ENCODE measurements around the gene GLIS1. TPM values are rescaled to one million over a fixed set of nuclear protein-coding genes. Genes with fewer than 3 reads are reported as not detected.

The GLIS1 gene
- total RNA-seq, 1 experiment from 2014 or later = 0.24 TPM

DNA sequence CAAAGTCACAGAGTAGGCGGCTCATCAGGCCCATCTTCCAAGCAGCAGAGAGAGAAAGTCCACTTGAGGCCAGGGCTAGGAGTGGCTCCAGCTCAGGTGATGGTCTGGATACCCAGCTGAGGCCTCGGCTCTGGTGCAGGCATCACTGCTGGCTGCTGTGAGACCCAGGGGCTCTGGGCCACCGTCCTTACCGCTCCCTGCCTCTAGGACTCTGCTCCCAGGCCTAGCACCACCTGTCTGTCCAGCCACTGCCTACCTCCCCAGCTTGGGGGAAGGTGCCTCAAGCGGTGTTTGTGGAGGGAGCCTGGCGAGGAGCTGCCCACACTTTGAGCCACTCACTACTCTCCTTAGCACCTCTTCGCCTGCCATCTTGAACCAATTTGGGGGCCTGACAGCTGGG, 221.9 kb downstream of the GLIS1 start (continued):
- TF ChIP-seq, protein P1, sequence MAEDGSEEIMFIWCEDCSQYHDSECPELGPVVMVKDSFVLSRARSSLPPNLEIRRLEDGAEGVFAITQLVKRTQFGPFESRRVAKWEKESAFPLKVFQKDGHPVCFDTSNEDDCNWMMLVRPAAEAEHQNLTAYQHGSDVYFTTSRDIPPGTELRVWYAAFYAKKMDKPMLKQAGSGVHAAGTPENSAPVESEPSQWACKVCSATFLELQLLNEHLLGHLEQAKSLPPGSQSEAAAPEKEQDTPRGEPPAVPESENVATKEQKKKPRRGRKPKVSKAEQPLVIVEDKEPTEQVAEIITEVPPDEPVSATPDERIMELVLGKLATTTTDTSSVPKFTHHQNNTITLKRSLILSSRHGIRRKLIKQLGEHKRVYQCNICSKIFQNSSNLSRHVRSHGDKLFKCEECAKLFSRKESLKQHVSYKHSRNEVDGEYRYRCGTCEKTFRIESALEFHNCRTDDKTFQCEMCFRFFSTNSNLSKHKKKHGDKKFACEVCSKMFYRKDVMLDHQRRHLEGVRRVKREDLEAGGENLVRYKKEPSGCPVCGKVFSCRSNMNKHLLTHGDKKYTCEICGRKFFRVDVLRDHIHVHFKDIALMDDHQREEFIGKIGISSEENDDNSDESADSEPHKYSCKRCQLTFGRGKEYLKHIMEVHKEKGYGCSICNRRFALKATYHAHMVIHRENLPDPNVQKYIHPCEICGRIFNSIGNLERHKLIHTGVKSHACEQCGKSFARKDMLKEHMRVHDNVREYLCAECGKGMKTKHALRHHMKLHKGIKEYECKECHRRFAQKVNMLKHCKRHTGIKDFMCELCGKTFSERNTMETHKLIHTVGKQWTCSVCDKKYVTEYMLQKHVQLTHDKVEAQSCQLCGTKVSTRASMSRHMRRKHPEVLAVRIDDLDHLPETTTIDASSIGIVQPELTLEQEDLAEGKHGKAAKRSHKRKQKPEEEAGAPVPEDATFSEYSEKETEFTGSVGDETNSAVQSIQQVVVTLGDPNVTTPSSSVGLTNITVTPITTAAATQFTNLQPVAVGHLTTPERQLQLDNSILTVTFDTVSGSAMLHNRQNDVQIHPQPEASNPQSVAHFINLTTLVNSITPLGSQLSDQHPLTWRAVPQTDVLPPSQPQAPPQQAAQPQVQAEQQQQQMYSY (CRISPR knock-in tag; IDR thresholded peaks at IDR 0.05) = no peak
- TF ChIP-seq NFE2L1 (CRISPR knock-in tag; IDR thresholded peaks at IDR 0.05) (no peak), TCF7 (CRISPR knock-in tag; IDR thresholded peaks at IDR 0.05; ENCODE audit: low read depth) (no peak), PRRX2 (CRISPR knock-in tag; IDR thresholded peaks at IDR 0.05) (no peak), MXD4 (CRISPR knock-in tag; IDR thresholded peaks at IDR 0.05; ENCODE audit: borderline replicate concordance) (no peak), JUN (CRISPR knock-in tag; IDR thresholded peaks at IDR 0.05) (no peak), ZNF396 (CRISPR knock-in tag; IDR thresholded peaks at IDR 0.05; ENCODE audit: borderline replicate concordance) (no peak), SP1 (CRISPR knock-in tag; conservative IDR thresholded peaks at IDR 0.05) (no peak), ZNF671 (CRISPR knock-in tag; IDR thresholded peaks at IDR 0.05) (no peak)
- TF ChIP-seq, protein P2, sequence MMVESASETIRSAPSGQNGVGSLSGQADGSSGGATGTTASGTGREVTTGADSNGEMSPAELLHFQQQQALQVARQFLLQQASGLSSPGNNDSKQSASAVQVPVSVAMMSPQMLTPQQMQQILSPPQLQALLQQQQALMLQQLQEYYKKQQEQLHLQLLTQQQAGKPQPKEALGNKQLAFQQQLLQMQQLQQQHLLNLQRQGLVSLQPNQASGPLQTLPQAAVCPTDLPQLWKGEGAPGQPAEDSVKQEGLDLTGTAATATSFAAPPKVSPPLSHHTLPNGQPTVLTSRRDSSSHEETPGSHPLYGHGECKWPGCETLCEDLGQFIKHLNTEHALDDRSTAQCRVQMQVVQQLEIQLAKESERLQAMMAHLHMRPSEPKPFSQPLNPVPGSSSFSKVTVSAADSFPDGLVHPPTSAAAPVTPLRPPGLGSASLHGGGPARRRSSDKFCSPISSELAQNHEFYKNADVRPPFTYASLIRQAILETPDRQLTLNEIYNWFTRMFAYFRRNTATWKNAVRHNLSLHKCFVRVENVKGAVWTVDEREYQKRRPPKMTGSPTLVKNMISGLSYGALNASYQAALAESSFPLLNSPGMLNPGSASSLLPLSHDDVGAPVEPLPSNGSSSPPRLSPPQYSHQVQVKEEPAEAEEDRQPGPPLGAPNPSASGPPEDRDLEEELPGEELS (CRISPR knock-in tag; IDR thresholded peaks at IDR 0.05) = no peak
- TF ChIP-seq, protein P3, sequence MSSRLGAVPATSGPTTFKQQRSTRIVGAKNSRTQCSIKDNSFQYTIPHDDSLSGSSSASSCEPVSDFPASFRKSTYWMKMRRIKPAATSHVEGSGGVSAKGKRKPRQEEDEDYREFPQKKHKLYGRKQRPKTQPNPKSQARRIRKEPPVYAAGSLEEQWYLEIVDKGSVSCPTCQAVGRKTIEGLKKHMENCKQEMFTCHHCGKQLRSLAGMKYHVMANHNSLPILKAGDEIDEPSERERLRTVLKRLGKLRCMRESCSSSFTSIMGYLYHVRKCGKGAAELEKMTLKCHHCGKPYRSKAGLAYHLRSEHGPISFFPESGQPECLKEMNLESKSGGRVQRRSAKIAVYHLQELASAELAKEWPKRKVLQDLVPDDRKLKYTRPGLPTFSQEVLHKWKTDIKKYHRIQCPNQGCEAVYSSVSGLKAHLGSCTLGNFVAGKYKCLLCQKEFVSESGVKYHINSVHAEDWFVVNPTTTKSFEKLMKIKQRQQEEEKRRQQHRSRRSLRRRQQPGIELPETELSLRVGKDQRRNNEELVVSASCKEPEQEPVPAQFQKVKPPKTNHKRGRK (CRISPR knock-in tag; IDR thresholded peaks at IDR 0.05; ENCODE audit: borderline replicate concordance) = no peak
- TF ChIP-seq, protein P4, sequence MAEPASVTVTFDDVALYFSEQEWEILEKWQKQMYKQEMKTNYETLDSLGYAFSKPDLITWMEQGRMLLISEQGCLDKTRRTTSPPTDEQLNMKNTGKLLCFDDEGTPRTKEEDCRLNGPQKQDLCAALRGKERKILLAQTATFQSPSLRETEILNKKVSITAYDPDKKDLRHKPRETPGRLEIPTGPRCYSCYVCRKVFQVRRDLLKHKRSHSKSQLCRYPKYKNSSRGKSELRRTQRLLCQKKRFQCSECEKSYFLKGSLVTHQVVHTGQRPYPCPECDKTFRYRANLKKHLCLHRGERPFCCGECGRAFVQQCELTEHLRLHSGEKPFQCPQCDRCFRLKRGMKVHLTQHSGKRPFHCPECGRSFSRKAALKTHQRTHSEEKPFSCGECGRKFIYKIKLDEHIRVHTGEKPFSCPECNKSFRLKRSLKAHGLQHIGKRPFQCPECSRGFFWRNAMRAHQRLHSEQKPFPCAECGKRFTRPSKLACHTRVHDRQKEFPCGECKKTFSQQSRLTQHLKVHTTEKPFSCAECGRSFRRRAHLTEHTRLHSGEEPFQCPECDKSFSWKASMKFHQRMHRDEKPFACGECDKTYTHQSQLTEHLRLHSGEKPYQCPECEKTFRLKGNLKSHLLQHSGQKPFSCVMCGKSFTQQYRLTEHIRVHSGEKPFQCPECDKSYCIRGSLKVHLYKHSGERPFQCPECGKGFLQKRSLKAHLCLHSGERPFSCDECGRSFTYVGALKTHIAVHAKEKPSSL (CRISPR knock-in tag; conservative IDR thresholded peaks at IDR 0.05) = no peak
- TF ChIP-seq, protein P5, sequence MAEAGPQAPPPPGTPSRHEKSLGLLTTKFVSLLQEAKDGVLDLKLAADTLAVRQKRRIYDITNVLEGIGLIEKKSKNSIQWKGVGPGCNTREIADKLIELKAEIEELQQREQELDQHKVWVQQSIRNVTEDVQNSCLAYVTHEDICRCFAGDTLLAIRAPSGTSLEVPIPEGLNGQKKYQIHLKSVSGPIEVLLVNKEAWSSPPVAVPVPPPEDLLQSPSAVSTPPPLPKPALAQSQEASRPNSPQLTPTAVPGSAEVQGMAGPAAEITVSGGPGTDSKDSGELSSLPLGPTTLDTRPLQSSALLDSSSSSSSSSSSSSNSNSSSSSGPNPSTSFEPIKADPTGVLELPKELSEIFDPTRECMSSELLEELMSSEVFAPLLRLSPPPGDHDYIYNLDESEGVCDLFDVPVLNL (CRISPR knock-in tag; IDR thresholded peaks at IDR 0.05; ENCODE audit: borderline replicate concordance, low read depth) = no peak

DNA sequence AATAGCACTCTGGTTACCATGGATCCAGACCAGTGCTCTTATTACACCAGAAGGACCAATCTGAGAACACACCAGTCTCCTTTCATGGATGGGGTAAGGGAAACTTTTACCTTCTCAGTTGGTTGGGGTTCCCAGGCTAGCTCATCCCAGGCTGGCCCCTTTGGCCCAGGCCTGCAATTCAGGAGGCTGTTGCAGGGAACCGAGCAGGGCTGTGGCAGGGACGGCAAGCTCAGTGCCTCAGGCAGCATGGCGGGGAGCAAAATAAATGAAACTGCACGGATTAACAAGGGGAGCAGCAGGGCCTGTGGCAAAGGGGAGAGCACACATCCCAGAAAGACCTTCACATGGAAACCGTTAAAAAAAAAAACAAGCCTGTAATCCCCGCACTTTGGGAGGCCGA, 222.8 kb downstream of the GLIS1 start:
- Mint-ChIP-seq H3K27ac (no peak overlapping the region), H3K36me3 (no peaks in the 10 kb centered on the region), H3K4me3 (no peak overlapping the region), H3K9me3 (no peaks in the 10 kb centered on the region), H3K4me1 (peaks cover 12% of the 10 kb centered on the region; the same call in 1 of the 2 replicates), H3K27me3 (ENCODE audit: low read depth) (no peaks in the 10 kb centered on the region)
- ATAC-seq (no peak), DNase-seq (ENCODE audit: low spot score) (no peak)
- ChIA-PET POLR2A (no interaction called here), CTCF (no interaction called here)
- TF ChIP-seq, protein P6, sequence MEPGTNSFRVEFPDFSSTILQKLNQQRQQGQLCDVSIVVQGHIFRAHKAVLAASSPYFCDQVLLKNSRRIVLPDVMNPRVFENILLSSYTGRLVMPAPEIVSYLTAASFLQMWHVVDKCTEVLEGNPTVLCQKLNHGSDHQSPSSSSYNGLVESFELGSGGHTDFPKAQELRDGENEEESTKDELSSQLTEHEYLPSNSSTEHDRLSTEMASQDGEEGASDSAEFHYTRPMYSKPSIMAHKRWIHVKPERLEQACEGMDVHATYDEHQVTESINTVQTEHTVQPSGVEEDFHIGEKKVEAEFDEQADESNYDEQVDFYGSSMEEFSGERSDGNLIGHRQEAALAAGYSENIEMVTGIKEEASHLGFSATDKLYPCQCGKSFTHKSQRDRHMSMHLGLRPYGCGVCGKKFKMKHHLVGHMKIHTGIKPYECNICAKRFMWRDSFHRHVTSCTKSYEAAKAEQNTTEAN (CRISPR knock-in tag; IDR thresholded peaks at IDR 0.05) = no peak
- TF ChIP-seq, protein P7, sequence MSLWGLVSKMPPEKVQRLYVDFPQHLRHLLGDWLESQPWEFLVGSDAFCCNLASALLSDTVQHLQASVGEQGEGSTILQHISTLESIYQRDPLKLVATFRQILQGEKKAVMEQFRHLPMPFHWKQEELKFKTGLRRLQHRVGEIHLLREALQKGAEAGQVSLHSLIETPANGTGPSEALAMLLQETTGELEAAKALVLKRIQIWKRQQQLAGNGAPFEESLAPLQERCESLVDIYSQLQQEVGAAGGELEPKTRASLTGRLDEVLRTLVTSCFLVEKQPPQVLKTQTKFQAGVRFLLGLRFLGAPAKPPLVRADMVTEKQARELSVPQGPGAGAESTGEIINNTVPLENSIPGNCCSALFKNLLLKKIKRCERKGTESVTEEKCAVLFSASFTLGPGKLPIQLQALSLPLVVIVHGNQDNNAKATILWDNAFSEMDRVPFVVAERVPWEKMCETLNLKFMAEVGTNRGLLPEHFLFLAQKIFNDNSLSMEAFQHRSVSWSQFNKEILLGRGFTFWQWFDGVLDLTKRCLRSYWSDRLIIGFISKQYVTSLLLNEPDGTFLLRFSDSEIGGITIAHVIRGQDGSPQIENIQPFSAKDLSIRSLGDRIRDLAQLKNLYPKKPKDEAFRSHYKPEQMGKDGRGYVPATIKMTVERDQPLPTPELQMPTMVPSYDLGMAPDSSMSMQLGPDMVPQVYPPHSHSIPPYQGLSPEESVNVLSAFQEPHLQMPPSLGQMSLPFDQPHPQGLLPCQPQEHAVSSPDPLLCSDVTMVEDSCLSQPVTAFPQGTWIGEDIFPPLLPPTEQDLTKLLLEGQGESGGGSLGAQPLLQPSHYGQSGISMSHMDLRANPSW (CRISPR knock-in tag; conservative IDR thresholded peaks at IDR 0.05; ENCODE audit: low read depth) = no peak
- no peak for TF ChIP-seq NR1H2 (CRISPR knock-in tag; IDR thresholded peaks at IDR 0.05)
- TF ChIP-seq, protein P8, sequence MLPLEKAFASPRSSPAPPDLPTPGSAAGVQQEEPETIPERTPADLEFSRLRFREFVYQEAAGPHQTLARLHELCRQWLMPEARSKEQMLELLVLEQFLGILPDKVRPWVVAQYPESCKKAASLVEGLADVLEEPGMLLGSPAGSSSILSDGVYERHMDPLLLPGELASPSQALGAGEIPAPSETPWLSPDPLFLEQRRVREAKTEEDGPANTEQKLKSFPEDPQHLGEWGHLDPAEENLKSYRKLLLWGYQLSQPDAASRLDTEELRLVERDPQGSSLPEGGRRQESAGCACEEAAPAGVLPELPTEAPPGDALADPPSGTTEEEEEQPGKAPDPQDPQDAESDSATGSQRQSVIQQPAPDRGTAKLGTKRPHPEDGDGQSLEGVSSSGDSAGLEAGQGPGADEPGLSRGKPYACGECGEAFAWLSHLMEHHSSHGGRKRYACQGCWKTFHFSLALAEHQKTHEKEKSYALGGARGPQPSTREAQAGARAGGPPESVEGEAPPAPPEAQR (CRISPR knock-in tag; IDR thresholded peaks at IDR 0.05) = no peak
- TF ChIP-seq OVOL2 (CRISPR knock-in tag; IDR thresholded peaks at IDR 0.05; ENCODE audit: borderline replicate concordance) = no peak
- TF ChIP-seq, protein P9, sequence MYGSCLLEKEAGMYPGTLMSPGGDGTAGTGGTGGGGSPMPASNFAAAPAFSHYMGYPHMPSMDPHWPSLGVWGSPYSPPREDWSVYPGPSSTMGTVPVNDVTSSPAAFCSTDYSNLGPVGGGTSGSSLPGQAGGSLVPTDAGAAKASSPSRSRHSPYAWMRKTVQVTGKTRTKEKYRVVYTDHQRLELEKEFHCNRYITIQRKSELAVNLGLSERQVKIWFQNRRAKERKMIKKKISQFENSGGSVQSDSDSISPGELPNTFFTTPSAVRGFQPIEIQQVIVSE (CRISPR knock-in tag; IDR thresholded peaks at IDR 0.05; ENCODE audit: borderline replicate concordance) = no peak
